GM12865 (cell line): ENCODE measurements around the gene PPP2R2C.

Experiments used
- DNase-seq: peaks from one replicate; pipeline ENCODE4 v3.0.0; 2010; ENCODE audit warnings: low read depth
- H3K4me3 ChIP-seq: 2 replicates; pipeline ENCODE4 v1.5.1; 2011; ENCODE audit warnings: mild to moderate bottlenecking, low read depth, low read length, control low read depth
- CTCF ChIP-seq: IDR thresholded peaks from 2 replicates; pipeline ENCODE4 v1.5.1; 2011; ENCODE audit warnings: low read length, control low read depth, low read depth, inconsistent platforms; ENCODE audit not compliant: insufficient read depth; ENCODE audit errors: missing control alignments

The PPP2R2C gene

GRCh38 chr4:6354626-6355025, 117.8 kb downstream of the PPP2R2C start:
- DNase-seq = no peak
- no peak for TF ChIP-seq CTCF
- no peak overlapping the region for H3K4me3 ChIP-seq

GRCh38 chr4:6354119-6354518, 118.3 kb downstream of the PPP2R2C start:
- H3K4me3 ChIP-seq = no peak overlapping the region
- DNase-seq = no peak
- no peak for TF ChIP-seq CTCF

GRCh38 chr4:6352031-6352692, 120.3 kb downstream of the PPP2R2C start:
- no peak for TF ChIP-seq CTCF
- DNase-seq = no peak
- H3K4me3 ChIP-seq = no peak overlapping the region

- DNase-seq = no peak
- no peak for TF ChIP-seq CTCF
- no peak overlapping the region for H3K4me3 ChIP-seq
These were observed 121.0 kb downstream of the PPP2R2C start for GRCh38 chr4:6351246-6352000.

- no peak for TF ChIP-seq CTCF
- H3K4me3 ChIP-seq = no peak overlapping the region
These were observed 121.8 kb downstream of the PPP2R2C start for GRCh38 chr4:6350646-6351045.

GRCh38 chr4:6349896-6350603, 122.4 kb downstream of the PPP2R2C start:
- DNase-seq = no peak
- TF ChIP-seq CTCF = no peak
- H3K4me3 ChIP-seq = no peak overlapping the region

More at GRCh38 chr4:6350646-6351045, 121.8 kb downstream of the PPP2R2C start:
- DNase-seq = no peak
